GM19397 (cell line): ENCODE results near the gene RGS19.
"Not testable (repeated sequence)": the region's sequence is repeated elsewhere in the genome, so short reads cannot be mapped to it uniquely, and the experiment has no call there.

Source experiments
- ATAC-seq: cut with Tn5 transposase; IDR thresholded peaks from one replicate; pipeline ENCODE4 v1.9.1; 2021; ENCODE audit warnings: mild to moderate bottlenecking, moderate library complexity; ENCODE audit not compliant: unreplicated experiment

The RGS19 gene

GRCh38 chr20:64095927-64096326 is 16.6 kb upstream of the RGS19 start:
- ATAC-seq, result no peak

- no peak for ATAC-seq
Observed at GRCh38 chr20:64095455-64095854, 16.1 kb upstream of the RGS19 start.

- ATAC-seq, result no peak
Observed at GRCh38 chr20:64093013-64093503, 13.7 kb upstream of the RGS19 start.

GRCh38 chr20:64092258-64093012 is 13.1 kb upstream of the RGS19 start:
- no peak for ATAC-seq

GRCh38 chr20:64091770-64092169 is 12.5 kb upstream of the RGS19 start:
- no peak for ATAC-seq

GRCh38 chr20:64091340-64091739 is 12.0 kb upstream of the RGS19 start:
- ATAC-seq, result no peak

- no peak for ATAC-seq
Observed at GRCh38 chr20:64090165-64090564, 10.8 kb upstream of the RGS19 start.

GRCh38 chr20:64088586-64088985 is 9.3 kb upstream of the RGS19 start:
- ATAC-seq, result not testable (repeated sequence)

- not testable (repeated sequence) for ATAC-seq
Observed at GRCh38 chr20:64087226-64087825, 8.0 kb upstream of the RGS19 start.

GRCh38 chr20:64086801-64087200 is 7.5 kb upstream of the RGS19 start:
- no peak for ATAC-seq

GRCh38 chr20:64084685-64085152 is 5.4 kb upstream of the RGS19 start:
- no peak for ATAC-seq

- ATAC-seq, result no peak
Observed at GRCh38 chr20:64083804-64084684, 4.7 kb upstream of the RGS19 start, which contains the start of gene LKAAEAR1. LKAAEAR1 (minus strand) TSS chr20:64084398; CDS start chr20:64084219, 179 bp downstream.

GRCh38 chr20:64083378-64083803 is 4.1 kb upstream of the RGS19 start:
- no peak for ATAC-seq

- ATAC-seq, result no peak
Observed at GRCh38 chr20:64082820-64083377, 3.6 kb upstream of the RGS19 start.

- no peak for ATAC-seq
Observed at GRCh38 chr20:64082126-64082731, 2.9 kb upstream of the RGS19 start.

GRCh38 chr20:64081624-64081964 is 2.3 kb upstream of the RGS19 start:
- no peak for ATAC-seq

GRCh38 chr20:64080813-64081623 is 1.7 kb upstream of the RGS19 start:
- ATAC-seq, result no peak

GRCh38 chr20:64080013-64080812 is 895 bp upstream of the RGS19 start, which contains the start of gene OPRL1:
OPRL1 (plus strand) TSS chr20:64080082; CDS start chr20:64092721, 12,639 bp downstream.
- no peak for ATAC-seq

GRCh38 chr20:64078934-64079272 is 415 bp downstream of the RGS19 start:
- no peak for ATAC-seq
